GM12878 (cell line): Measurements from ENCODE around the gene ATP10D.

Source experiments
- CREB1 ChIP-seq: IDR thresholded peaks from 2 replicates; pipeline ENCODE4 v1.6.1; 2012; ENCODE audit warnings: low read depth, mild to moderate bottlenecking, inconsistent platforms
- FOXM1 ChIP-seq: IDR thresholded peaks from 2 replicates; pipeline ENCODE4 v1.6.1; 2012; ENCODE audit warnings: low read depth, mild to moderate bottlenecking, inconsistent platforms, low read length, moderate library complexity
- JUND ChIP-seq: IDR thresholded peaks from 2 replicates; pipeline ENCODE4 v1.6.1; 2012; ENCODE audit warnings: low read depth, mild to moderate bottlenecking, low read length, improper control_type of control experiment, moderate library complexity
- MYC ChIP-seq: IDR thresholded peaks from 2 replicates; pipeline ENCODE4 v1.6.1; 2011; ENCODE audit warnings: mild to moderate bottlenecking, low read length, moderate library complexity, inconsistent platforms; ENCODE audit not compliant: insufficient read depth, insufficient replicate concordance, insufficient read length, severe bottlenecking
- POLR2A ChIP-seq: IDR thresholded peaks from 2 replicates; pipeline ENCODE4 v1.6.1; 2011; ENCODE audit warnings: low read depth, mild to moderate bottlenecking, low read length
- SP1 ChIP-seq: IDR thresholded peaks from one replicate; pipeline ENCODE4 v1.6.1; 2011; ENCODE audit warnings: low read depth, low read length
- SRF ChIP-seq, 2 experiments: IDR thresholded peaks; 2 replicates each; pipeline ENCODE4 v1.6.1; 2011; ENCODE audit warnings: low read depth in 2 of 2, low read length in 2 of 2, mild to moderate bottlenecking in 1 of 2, moderate library complexity in 1 of 2
- TF ChIP-seq, protein P1 (sequence below): IDR thresholded peaks from 2 replicates; pipeline ENCODE4 v1.6.1; 2012; ENCODE audit warnings: mild to moderate bottlenecking, low read depth, low read length

DNA sequence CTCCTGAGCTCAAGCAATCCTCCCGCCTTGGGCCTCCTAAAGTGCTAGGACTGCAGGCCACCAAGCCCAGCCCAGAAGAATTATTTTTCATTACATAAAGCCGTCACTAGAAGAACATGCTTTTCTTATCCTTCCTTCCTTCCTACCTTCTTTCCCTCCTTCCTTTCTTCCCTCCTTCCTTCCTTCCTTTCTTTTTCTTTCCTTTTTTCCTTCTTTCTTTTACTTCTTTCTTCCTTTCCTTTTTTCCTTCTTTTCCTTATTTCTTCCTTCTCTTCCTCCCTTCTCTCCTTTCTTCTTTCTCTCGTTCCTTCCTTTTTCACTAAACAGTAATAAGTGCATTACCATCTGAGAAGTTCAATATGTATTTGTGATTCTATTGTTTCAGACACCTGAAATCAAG, 121.4 kb downstream of the ATP10D start:
- TF ChIP-seq SP1, result no peak
- no peak for TF ChIP-seq FOXM1
- TF ChIP-seq, protein P1, sequence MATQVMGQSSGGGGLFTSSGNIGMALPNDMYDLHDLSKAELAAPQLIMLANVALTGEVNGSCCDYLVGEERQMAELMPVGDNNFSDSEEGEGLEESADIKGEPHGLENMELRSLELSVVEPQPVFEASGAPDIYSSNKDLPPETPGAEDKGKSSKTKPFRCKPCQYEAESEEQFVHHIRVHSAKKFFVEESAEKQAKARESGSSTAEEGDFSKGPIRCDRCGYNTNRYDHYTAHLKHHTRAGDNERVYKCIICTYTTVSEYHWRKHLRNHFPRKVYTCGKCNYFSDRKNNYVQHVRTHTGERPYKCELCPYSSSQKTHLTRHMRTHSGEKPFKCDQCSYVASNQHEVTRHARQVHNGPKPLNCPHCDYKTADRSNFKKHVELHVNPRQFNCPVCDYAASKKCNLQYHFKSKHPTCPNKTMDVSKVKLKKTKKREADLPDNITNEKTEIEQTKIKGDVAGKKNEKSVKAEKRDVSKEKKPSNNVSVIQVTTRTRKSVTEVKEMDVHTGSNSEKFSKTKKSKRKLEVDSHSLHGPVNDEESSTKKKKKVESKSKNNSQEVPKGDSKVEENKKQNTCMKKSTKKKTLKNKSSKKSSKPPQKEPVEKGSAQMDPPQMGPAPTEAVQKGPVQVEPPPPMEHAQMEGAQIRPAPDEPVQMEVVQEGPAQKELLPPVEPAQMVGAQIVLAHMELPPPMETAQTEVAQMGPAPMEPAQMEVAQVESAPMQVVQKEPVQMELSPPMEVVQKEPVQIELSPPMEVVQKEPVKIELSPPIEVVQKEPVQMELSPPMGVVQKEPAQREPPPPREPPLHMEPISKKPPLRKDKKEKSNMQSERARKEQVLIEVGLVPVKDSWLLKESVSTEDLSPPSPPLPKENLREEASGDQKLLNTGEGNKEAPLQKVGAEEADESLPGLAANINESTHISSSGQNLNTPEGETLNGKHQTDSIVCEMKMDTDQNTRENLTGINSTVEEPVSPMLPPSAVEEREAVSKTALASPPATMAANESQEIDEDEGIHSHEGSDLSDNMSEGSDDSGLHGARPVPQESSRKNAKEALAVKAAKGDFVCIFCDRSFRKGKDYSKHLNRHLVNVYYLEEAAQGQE, result no peak
- no peak for TF ChIP-seq SRF (IDR thresholded peaks at IDR 0.05; ENCODE audit: low read depth in 2 of 2, low read length in 2 of 2)
- no peak for TF ChIP-seq JUND
- no peak for TF ChIP-seq CREB1
- no peak for TF ChIP-seq MYC
- TF ChIP-seq POLR2A, result no peak
